ENCODE data around the gene KAZN.

KAZN gene

GRCh38 chr1:14949836-14950713, 351.6 kb downstream of the KAZN start:
- Histone ChIP-seq H3K9ac (ENCODE audit: low read depth, low read length) (peak overlapping the region; percentile 16), H3K36me3 (ENCODE audit: control insufficient read depth, insufficient read depth, low read length) (no peaks in the 10 kb centered on the region), H3K4me3 (ENCODE audit: low read depth, low read length) (no peak overlapping the region), H3K4me1 (ENCODE audit: control insufficient read depth, insufficient read depth, low read length) (peaks cover 9% of the 10 kb centered on the region), H3K27me3 (ENCODE audit: control insufficient read depth, insufficient read depth, low read length) (no peaks in the 10 kb centered on the region), H3K9me3 (ENCODE audit: control insufficient read depth, insufficient read depth, low read length) (no peaks in the 10 kb centered on the region)

GRCh38 chr1:14951766-14952165, 353.3 kb downstream of the KAZN start:
- Histone ChIP-seq H3K27me3 (ENCODE audit: control insufficient read depth, insufficient read depth, low read length) (no peaks in the 10 kb centered on the region), H3K36me3 (ENCODE audit: control insufficient read depth, insufficient read depth, low read length) (no peaks in the 10 kb centered on the region), H3K9me3 (ENCODE audit: control insufficient read depth, insufficient read depth, low read length) (no peaks in the 10 kb centered on the region), H3K9ac (ENCODE audit: low read depth, low read length) (no peak overlapping the region), H3K4me3 (ENCODE audit: low read depth, low read length) (no peak overlapping the region), H3K4me1 (ENCODE audit: control insufficient read depth, insufficient read depth, low read length) (peaks cover 6% of the 10 kb centered on the region)

- H3K4me3 ChIP-seq (ENCODE audit: low read depth, low read length) = no peak overlapping the region
- peaks cover 4% of the 10 kb centered on the region for H3K4me1 ChIP-seq (ENCODE audit: control insufficient read depth, insufficient read depth, low read length)
- H3K36me3 ChIP-seq (ENCODE audit: control insufficient read depth, insufficient read depth, low read length) = no peaks in the 10 kb centered on the region
- no peaks in the 10 kb centered on the region for H3K9me3 ChIP-seq (ENCODE audit: control insufficient read depth, insufficient read depth, low read length)
- H3K27me3 ChIP-seq (ENCODE audit: control insufficient read depth, insufficient read depth, low read length) = no peaks in the 10 kb centered on the region
- no peak overlapping the region for H3K9ac ChIP-seq (ENCODE audit: low read depth, low read length)
Observed at GRCh38 chr1:14952626-14953314, 354.3 kb downstream of the KAZN start.

GRCh38 chr1:14954210-14954609, 355.7 kb downstream of the KAZN start:
- Histone ChIP-seq H3K4me1 (ENCODE audit: control insufficient read depth, insufficient read depth, low read length) (peaks cover 6% of the 10 kb centered on the region), H3K9ac (ENCODE audit: low read depth, low read length) (no peak overlapping the region), H3K36me3 (ENCODE audit: control insufficient read depth, insufficient read depth, low read length) (no peaks in the 10 kb centered on the region), H3K4me3 (ENCODE audit: low read depth, low read length) (no peak overlapping the region), H3K9me3 (ENCODE audit: control insufficient read depth, insufficient read depth, low read length) (no peaks in the 10 kb centered on the region), H3K27me3 (ENCODE audit: control insufficient read depth, insufficient read depth, low read length) (no peaks in the 10 kb centered on the region)

GRCh38 chr1:14954930-14955329, 356.4 kb downstream of the KAZN start:
- Histone ChIP-seq H3K4me1 (ENCODE audit: control insufficient read depth, insufficient read depth, low read length) (peaks cover 2% of the 10 kb centered on the region), H3K9ac (ENCODE audit: low read depth, low read length) (no peak overlapping the region), H3K36me3 (ENCODE audit: control insufficient read depth, insufficient read depth, low read length) (no peaks in the 10 kb centered on the region), H3K9me3 (ENCODE audit: control insufficient read depth, insufficient read depth, low read length) (no peaks in the 10 kb centered on the region), H3K27me3 (ENCODE audit: control insufficient read depth, insufficient read depth, low read length) (no peaks in the 10 kb centered on the region), H3K4me3 (ENCODE audit: low read depth, low read length) (no peak overlapping the region)

- Histone ChIP-seq H3K9ac (ENCODE audit: low read depth, low read length) (no peak overlapping the region), H3K4me3 (ENCODE audit: low read depth, low read length) (no peak overlapping the region), H3K27me3 (ENCODE audit: control insufficient read depth, insufficient read depth, low read length) (no peaks in the 10 kb centered on the region), H3K36me3 (ENCODE audit: control insufficient read depth, insufficient read depth, low read length) (no peaks in the 10 kb centered on the region), H3K4me1 (ENCODE audit: control insufficient read depth, insufficient read depth, low read length) (peaks cover 2% of the 10 kb centered on the region), H3K9me3 (ENCODE audit: control insufficient read depth, insufficient read depth, low read length) (no peaks in the 10 kb centered on the region)
Observed at GRCh38 chr1:14955402-14955801, 356.9 kb downstream of the KAZN start.

GRCh38 chr1:14955976-14956375, 357.5 kb downstream of the KAZN start:
- Histone ChIP-seq H3K9ac (ENCODE audit: low read depth, low read length) (no peak overlapping the region), H3K4me3 (ENCODE audit: low read depth, low read length) (no peak overlapping the region), H3K27me3 (ENCODE audit: control insufficient read depth, insufficient read depth, low read length) (no peaks in the 10 kb centered on the region), H3K36me3 (ENCODE audit: control insufficient read depth, insufficient read depth, low read length) (peaks cover 3% of the 10 kb centered on the region), H3K9me3 (ENCODE audit: control insufficient read depth, insufficient read depth, low read length) (no peaks in the 10 kb centered on the region), H3K4me1 (ENCODE audit: control insufficient read depth, insufficient read depth, low read length) (peaks cover 2% of the 10 kb centered on the region)

- peaks cover 4% of the 10 kb centered on the region for H3K36me3 ChIP-seq (ENCODE audit: control insufficient read depth, insufficient read depth, low read length)
- no peak overlapping the region for H3K4me3 ChIP-seq (ENCODE audit: low read depth, low read length)
- H3K9me3 ChIP-seq (ENCODE audit: control insufficient read depth, insufficient read depth, low read length) = no peaks in the 10 kb centered on the region
- no peaks in the 10 kb centered on the region for H3K27me3 ChIP-seq (ENCODE audit: control insufficient read depth, insufficient read depth, low read length)
- H3K9ac ChIP-seq (ENCODE audit: low read depth, low read length) = no peak overlapping the region
- H3K4me1 ChIP-seq (ENCODE audit: control insufficient read depth, insufficient read depth, low read length) = peaks cover 2% of the 10 kb centered on the region
Observed at GRCh38 chr1:14956579-14957195, 358.2 kb downstream of the KAZN start.

- H3K4me1 ChIP-seq (ENCODE audit: control insufficient read depth, insufficient read depth, low read length) = peaks cover 2% of the 10 kb centered on the region
Observed at GRCh38 chr1:14957375-14958098, 359.1 kb downstream of the KAZN start.

DNA sequence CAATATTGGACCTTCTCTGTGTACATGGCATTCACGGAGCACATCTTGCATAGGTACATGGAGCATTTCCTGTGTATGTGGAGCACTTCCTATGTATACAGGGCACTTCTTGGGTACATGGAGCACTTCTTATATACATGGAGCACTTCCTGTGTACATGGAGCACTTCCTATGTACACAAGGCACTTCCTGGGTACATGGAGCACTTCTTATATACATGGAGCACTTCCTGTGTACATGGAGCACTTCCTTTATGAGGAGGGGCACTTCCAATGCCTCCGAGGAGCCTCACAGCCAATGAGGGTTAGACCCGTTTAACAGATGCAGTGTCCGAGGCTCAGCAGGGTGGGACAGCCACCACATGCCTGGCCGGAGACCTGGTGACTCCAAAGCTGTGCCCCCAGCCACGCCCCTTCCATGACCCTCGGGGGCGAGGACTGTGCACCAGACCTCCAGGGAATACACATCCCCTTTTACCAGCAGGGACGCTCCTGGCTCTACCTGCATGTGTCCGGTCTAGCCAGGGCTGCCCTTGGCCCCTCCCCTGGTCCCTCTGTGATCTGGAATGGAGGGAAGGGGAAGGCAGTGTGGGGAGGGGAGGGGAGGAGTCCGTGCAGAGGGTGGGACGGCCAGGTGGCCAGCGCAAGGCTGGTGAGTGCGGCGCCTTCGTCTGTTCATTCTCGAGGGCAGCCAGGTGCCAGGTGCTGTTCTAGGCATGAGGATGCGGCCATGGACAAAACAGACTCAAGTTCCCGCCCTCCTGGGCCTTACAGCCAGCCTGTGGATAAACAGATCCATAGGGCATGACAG, 360.0 kb downstream of the KAZN start:
- Histone ChIP-seq H3K36me3 (ENCODE audit: control insufficient read depth, insufficient read depth, low read length) (peaks cover 4% of the 10 kb centered on the region), H3K27me3 (ENCODE audit: control insufficient read depth, insufficient read depth, low read length) (no peaks in the 10 kb centered on the region), H3K9ac (ENCODE audit: low read depth, low read length) (no peak overlapping the region), H3K4me1 (ENCODE audit: control insufficient read depth, insufficient read depth, low read length) (peaks cover 2% of the 10 kb centered on the region), H3K4me3 (ENCODE audit: low read depth, low read length) (no peak overlapping the region), H3K9me3 (ENCODE audit: control insufficient read depth, insufficient read depth, low read length) (no peaks in the 10 kb centered on the region)

More at GRCh38 chr1:14957375-14958098, 359.1 kb downstream of the KAZN start:
- H3K9me3 ChIP-seq (ENCODE audit: control insufficient read depth, insufficient read depth, low read length) = no peaks in the 10 kb centered on the region
- no peak overlapping the region for H3K9ac ChIP-seq (ENCODE audit: low read depth, low read length)
- H3K4me3 ChIP-seq (ENCODE audit: low read depth, low read length) = no peak overlapping the region
- peaks cover 4% of the 10 kb centered on the region for H3K36me3 ChIP-seq (ENCODE audit: control insufficient read depth, insufficient read depth, low read length)
- H3K27me3 ChIP-seq (ENCODE audit: control insufficient read depth, insufficient read depth, low read length) = no peaks in the 10 kb centered on the region
